GM19468 (cell line): ENCODE measurements around the gene AIFM1.
A peak's percentile ranks its signal among the peaks of the same experiment; 100 is the strongest.
"Not testable (repeated sequence)": the region's sequence is repeated elsewhere in the genome, so short reads cannot be mapped to it uniquely, and the experiment has no call there.

Source experiments
- ATAC-seq: cut with Tn5 transposase; IDR thresholded peaks from one replicate; pipeline ENCODE4 v1.9.1; 2021; ENCODE audit warnings: mild to moderate bottlenecking, moderate library complexity, moderate number of reproducible peaks; ENCODE audit not compliant: unreplicated experiment; ENCODE audit errors: extremely low read depth

The AIFM1 gene

DNA sequence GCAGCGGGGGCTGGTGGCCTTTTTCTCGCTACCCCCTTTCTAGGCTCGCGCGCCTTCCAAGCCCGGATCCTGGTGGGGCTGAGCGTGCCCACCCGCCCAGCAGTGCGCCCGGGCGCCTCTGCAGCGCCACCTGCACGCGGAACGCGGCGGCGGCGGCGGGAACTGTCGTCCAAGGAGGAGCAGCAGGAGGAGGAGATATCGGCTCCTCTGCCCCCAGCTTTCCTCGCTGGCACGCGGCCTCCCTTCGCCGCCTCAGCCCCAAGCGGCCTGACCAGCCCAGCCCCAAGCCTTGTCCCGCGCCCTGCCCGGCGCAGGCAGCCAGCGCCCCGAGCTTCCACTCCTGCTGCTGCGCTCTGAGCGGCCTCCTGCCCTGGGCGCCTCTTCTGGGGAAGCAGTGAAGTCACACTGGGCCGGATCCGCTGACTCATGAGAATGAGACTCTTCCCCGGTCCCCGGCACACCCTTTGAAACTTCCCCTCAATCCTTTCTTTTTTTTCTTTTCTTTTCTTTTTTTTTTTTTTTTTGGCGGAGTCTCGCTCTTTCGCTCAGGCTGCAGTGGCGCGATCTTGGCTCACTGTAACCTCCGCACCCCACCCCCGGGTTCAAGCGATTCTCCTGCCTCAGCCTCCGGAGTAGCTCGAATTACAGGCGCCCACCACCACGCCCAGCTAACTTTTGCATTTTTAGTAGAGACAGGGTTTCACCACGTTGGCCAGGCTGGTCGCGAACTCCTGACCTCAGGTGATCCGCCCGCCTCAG lies 44.7 kb downstream of the AIFM1 start:
- ATAC-seq = peak; percentile 33

DNA sequence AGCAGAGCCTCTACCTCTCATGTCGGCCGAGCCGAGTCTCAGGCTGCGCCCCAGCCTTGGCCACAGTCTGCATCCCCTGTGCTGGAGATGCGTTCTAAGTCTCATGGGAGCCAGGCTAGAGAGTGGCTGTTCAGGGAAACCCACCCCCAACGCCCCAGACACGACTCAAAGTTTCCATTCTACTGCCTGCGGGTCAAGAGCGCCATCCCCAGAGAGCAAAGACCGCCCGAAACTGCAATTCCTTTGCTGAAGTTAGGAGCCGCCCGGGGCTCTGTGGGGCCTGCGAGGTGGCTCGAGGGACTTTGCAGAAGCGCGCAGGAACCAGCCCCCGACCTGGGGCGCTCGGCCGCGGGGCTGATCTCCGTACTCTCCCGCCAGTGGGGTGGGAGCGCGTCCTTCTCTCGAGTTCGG lies 45.3 kb downstream of the AIFM1 start:
- peak; percentile 5 for ATAC-seq

DNA sequence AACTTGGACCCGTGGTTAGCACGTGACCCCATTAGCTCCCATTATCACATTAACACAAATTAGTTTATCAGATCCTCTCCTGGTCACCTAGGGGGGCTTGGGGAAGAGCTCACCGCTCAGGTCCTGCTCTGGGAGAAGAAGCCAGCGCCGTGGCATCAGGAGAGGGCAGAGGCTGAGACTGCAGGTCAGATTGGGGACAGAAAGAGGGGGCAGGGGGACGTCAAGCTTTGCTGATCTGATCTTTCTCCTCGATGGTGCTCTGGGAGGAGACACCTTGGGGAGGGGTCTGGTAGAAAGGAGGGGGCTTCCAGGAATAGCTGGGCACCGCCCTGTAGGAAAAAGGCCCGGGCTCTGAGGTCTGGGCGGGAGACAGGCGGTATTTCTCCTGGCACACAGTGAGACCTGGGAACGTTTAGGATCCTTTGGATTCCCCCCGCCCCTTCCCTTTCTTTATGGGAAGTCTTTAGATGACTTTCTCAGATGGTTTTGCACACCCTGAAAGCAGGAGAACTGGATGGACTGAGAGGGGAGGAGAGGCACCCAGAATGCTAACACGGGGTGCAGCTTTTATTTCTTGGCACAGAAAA lies 46.2 kb downstream of the AIFM1 start:
- no peak for ATAC-seq

DNA sequence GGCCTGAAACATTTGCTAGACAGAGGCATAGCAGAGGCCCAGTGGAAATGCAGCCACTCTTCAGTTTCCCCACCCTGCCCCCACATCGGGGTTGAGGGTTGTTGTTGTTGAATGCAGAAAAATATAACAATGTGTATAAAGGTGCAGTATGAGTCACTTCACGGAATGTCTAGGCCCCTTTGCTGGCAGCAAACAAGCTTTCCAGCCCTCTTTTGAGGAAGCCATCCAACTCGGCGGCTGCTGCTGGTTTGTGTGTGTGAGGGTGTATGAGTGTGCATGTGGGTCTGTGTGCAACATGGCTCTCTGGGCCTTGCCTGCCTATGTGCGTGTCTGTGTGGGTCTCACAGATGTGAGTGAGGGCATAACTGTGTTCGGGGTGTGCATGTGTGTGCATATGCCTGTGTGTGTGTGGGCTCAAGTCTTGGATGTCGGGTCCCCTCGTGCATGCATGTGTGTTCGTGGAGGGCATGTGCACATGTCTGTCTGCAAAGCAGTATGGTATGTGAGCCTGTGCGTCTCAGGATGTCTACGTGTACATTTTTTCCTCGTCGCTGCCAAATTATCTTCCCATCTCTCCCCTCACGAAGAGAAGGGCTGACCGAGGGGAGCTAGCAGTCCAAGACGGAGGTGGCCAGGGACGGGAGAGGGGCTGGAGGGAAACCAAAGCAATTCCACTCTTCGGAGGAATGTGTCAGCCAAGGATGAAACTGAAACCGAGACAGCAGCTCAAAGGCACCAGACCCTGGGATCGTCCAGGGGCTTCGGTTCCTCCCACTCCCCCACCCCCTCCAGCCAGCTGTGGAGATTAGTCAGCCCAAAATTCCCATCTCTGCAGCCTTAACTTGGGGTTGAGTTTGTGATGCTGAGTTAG lies 47.0 kb downstream of the AIFM1 start:
- no peak for ATAC-seq

DNA sequence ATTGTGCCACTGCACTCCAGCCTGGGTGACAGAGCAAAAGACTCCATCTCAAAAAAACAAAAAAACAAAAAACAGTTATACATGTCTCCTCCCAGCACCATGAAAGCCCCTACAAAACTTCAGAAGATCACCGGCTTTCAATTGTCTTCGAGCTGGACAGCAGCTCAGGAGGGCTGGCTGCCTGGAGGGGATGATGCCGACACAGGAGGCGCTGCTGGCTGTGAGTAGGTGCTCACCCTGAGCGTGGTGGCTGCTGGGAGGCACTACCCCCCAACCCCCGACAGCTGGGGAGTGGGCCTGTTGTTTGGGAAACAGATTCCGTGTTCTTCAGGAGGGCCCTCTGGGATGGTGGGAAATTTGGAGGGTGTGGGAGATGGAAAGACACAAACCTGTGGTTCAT lies 48.5 kb downstream of the AIFM1 start:
- ATAC-seq = no peak

DNA sequence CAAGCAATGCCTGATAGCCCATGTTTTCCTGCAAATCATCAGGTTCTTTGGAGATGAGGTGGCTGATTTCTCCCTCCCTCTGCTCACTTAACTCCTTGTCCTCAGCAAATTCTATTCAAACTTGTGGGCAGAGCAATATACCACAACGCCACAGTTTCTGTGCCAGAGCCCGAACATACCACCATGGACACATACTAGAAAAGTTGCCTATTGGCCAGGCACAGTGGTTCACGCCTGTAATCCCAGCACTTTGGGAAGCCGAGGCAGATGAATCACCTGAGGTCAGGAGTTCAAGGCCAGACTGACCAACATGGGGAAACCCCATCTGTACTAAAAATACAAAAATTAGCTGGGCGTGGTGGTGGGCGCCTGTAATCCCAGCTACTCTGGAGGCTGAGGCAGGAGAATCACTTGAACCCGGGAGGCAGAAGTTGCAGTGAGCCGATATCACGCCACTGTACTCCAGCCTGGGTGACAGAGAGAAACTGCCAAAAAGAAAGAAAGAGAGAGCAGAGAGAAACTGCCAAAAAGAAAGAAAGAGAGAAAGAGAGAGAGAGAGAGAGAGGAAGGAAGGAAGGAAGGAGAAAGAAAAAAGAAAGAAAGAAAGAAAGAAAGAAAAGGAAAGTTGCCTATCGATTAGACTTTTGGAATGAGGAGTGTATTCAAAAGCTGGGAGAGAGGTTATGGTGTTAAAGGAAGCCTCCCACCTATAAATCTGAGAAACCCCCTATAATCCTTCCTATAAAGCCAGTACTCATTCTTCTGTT lies 50.3 kb downstream of the AIFM1 start:
- not testable (repeated sequence) for ATAC-seq

DNA sequence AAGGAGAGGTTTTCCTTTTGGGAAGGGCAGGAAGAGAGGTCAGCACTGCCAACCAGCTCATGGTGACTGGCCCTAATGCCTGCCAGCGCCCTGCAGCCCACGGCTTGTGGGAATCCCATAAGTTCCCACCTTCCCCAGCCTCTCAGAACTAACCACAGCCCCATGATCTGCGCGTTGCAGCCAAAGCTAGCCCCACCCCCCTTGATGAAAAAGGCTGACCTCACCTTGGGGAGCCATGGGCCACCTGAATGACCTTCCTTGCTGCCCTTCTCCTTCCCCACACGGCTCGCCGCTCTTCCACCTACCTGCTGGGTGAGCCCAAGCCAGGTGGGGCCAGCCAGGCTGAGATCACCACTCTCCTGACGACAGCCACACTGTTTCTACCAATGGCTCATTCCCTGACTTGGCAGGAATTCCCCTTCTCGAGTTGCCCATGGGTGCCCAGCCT lies 51.5 kb downstream of the AIFM1 start:
- no peak for ATAC-seq

DNA sequence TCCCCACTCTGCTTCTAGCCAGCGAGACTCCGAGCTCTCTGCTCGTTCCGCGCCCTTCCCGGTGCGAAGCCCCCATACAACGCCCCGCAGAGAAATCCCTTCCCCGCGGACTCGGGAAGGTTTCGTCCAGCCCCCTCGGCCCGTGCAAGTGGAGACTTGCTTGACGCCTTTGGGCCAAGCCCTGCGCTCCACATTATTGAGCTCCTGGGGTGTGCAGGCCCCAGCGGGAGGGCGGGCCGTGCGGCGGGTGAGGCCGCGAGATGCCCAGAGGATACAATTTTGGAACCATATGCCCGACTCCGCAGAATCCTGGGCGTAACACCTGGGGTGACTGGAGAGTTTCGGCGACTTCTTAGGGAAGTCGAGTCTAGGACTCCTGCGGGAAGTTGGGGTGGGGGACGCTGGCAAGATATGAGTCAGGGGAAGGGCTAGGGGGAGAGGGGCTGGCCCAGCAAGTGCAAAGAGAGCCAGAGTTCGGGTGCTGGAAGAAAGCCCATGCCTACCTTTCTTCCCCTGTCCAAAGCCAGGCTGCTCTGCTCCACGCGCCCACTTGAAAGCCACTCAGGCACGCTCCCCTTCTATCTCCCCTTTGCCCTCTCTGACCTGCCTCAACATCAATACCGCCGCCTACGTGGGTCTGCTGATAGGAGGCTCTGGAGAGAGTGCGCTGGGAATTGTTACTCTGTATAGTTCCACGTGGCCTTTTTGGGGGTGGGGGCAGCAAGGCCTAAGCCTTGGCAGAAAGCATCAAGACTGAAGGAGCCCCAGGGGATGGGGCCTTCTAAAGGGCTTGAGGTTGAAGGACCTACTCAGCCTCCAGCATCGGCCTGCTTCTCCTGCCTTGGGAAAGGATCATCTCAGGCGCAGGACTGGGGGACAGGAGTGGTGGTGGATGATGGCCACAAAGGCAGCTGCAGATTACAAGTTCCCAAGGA lies 54.2 kb downstream of the AIFM1 start:
- ATAC-seq = no peak

DNA sequence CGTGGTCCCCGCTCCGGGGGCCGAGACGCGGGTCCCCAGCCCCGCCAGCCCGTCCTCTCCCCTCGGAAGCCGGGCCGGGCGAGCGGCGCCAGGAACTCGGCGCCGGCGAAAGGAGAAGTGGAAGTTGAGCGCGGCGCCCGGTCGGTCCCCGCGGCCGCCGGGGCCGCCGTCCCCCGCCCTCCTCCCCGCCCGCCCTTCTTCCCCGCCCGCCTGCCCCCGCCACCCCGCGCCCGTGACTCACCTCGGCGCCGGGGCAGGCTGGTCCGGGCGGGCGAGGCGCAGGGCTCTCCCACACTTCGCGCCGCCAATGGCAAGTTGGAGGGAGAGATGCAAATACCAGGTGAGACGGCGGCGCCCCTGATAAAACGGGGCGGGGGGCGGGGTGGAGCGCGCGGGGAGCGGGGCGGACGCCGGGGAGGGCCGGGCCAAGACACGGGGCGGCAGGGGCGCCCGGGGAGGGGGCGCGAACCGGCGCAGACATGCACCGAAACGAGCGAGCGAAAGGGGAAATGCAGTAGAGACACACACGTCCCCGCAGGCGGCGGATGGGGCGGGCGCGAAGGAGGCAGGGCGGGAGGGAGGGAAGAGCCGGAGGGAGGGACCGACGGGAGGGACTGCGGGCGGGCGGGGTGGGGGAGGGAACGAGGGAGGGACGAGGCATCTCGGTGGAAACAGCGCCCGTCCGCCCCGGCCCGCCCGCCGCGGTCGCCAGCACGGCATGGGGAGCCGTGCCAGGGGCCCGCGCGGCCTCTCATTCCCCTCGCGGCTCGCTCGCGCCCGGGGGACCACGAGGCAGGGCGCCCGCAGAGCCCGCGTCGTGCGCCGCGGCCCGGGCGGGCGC lies 55.0 kb downstream of the AIFM1 start, which contains the start of gene ELF4:
TSS of gene ELF4 (minus strand) at position 119 of the 841 bp plus-strand sequence. CDS start 29,167 bp downstream, outside the sequence.
- no peak for ATAC-seq

DNA sequence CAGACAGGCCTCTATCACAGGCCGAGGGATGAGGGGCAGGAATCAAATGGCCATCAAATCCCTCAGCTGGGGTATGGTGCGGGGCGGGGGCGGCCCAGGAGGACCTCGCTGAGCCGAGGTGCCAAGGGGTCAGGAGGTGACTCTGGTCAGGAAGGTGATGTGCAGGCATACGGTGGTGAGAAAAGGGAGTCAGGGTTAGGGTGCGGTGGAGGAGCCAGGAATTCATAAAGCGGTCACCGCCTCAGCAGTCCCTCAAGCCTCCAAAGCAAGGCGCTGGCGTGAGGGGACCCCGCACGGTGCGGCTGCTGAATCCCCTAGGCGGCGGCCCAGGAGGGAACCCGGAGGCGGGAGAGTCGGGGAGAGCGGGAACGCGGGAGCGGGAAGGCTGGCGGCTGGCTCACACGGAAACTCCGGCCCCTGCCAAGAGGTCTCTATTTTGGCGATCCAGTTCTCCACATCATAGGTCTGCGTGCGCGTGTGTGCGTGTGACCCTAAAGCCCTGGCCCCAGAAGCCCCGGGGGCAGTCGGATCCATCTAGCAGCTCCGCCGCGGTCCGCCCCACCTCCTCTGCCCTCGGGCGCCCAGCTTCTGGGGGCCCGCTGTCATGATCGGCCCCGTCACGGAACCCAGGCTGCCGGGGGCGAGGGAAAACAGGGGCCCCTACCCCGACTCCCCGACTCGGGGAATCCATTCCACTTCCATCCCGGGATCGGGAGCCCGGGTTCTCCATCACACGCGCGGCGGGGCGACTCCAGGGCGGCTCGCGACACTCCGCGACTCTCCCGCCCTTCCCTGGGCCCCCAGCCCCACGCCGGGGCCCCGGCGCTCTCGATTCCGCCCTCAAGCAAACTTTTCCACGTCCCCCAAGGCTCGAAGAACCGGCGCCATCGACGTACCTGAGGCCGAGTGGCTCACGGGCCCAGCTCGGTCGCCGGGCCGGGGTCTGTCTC lies 55.9 kb downstream of the AIFM1 start:
- no peak for ATAC-seq

DNA sequence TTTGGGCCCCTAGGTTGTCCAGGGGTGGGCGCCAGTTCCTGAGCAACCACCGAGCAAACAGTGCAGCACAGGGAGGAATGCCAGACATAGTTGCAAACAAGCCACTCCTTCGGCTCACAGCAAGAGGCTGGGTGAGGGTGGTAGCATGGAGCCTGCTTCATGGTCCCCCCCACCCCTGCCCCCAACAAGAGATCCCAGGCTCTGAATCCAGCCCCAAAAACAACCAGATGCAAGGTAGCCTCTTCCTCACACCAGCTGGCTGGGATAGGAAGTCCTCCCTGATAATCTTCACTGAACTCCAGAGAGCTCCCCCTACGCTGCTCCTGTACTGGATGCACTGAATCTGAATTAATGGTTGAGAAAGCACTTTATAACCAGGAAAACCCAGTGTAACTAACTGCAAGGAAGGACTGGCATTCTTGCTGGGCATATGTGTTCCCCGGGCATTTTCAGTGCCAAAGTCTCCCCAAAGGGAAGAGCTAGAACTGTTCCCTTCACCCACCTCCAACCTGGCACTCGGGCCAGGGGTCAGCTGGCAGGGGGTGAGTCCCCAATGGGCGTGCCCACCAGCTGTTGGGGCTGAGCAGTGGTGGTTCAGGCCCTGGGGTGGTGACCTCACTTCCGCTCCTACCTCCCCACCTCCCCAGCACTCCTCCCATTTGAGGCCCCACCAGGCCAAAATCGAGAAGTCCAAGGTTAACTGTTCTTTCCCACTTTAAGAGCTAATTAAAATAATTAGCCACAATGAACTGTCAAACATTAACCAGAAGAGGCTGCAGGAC lies 56.8 kb downstream of the AIFM1 start:
- ATAC-seq = peak; percentile 36

DNA sequence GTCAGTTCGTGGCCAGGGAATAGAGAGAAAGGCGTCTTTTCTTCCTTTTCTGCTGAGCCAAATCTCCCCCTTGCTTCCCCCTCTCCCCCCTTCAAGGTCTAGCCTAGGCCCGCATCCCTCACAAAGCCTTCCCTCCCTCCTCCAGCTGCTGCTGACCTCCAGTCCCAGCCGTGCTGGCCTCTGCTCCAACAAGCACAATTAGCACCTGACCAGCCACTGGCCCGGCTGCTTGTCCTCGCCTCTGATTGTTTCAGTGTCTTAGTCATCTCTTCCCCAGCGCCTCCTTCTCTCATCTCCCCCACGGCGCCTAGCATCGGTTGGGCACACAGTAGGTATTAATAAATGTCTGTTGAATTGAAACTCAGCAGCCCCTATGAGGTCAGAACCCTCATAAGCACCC lies 59.6 kb downstream of the AIFM1 start:
- ATAC-seq = no peak

DNA sequence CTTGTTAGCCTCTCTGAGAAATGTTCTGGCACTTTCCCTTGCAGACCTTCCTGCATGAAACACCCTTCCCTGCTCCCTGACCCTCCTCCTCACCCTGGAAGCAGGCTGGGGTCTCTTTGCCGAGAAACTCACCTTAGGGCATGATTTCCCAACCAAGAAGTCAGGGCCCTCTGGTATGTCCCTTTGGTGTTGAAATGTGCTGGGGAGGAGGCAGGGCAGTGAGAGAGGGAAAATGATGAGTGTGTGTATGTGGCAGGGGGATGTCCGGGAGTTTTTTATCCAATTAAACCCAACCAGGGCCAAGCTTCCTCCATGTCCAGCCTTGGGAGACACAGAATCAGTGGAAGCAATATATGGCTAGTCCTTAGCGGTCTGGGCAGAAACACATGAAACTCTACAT lies 60.4 kb downstream of the AIFM1 start:
- ATAC-seq = no peak

DNA sequence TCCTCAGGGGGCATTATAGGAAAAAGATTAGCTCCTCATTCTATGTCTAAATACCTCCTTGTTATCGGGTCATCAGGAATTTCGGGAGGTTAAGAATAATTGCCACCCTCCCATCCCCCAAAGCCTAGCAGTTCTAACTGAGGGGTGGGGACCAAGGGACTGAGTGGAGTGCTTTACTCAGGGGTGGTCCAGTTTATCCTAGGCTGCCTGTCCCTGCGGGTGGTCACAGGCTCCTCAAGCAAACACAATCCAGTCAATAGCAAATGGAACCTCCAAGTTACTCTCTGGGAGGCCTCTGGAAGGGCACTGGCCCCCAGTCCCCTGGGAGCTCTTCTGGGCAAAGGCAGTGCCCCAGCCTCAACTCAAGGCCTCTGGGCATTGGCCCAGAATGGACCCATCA lies 62.0 kb downstream of the AIFM1 start:
- no peak for ATAC-seq

DNA sequence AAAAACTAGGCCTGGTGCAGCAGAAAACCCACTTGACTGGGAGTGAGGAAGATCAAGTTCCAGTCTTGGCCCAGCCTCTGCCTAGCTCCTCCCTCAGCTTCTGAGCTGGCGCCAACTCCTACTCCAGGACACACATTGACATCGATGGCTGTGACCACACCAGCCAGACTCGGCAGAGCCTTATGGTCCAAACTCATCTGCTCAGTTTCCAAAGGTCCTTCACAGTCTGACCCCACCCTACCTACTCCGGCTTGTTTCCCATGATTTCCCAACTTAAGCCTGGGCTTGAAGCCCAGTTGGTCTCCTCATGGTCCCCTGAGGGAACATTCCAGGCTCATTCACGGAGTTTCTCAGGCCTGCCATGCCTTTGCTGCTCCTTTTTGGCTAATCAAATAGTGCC lies 65.5 kb downstream of the AIFM1 start:
- no peak for ATAC-seq

DNA sequence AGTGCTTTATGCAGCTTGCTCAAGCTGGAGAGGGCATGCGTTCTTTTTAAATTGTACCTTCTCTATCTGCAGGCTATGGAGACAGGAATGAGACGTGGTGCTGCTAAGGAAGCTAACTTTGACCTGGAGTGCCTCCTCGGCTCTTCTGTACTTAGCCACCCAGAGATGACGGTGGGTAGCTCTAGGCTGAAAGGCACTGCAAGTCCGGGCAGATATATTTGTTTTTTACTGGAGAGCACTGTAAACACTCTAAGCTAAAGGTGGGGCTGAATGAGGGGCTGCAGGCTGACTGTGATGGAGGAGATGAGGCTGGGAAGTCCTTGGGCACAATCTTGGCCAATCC lies 67.5 kb downstream of the AIFM1 start:
- ATAC-seq = no peak
